ENCODE measurements around the gene SEC16A.

Gene SEC16A

DNA sequence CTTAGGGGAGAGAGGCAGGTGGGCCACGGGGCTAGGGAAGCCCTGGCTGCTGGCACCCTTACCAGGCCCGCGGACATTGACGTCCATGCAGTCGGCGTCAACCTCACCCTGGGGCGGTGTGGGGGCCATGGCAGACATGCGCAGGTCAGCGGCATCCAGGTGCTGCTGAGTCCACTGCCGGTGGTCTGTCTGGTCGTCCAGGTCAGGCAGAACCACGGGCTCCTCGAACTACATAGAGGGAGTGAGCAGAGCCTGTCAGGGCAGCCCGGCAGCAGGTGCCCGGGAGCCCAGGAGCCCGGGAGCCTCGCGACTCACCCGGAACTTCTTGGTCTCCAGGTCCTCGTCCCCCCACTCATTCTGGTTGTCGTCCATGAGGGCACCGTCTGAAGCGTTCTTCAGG, 18.8 kb upstream of the SEC16A start:
- H3K27me3 ChIP-seq (ENCODE audit: insufficient read depth, insufficient read length) = no peaks in the 10 kb centered on the region
- peaks cover 96% of the 10 kb centered on the region for H3K36me3 ChIP-seq (ENCODE audit: insufficient read depth, insufficient read length, low read length)
- H3K9me3 ChIP-seq (ENCODE audit: insufficient read depth, low read length) = no peaks in the 10 kb centered on the region
- no peak for TF ChIP-seq ZNF274 (IDR thresholded peaks at IDR 0.05; ENCODE audit: low read depth, low read length)
- TF ChIP-seq SUZ12 (IDR thresholded peaks at IDR 0.05; ENCODE audit: extremely low read depth, insufficient read depth, insufficient read length) = no peak
- TF ChIP-seq YY1 (IDR thresholded peaks at IDR 0.05; ENCODE audit: insufficient read depth, insufficient read length) = no peak
- DNase-seq (ENCODE audit: low read depth, low spot score) = no peak
- H3K4me3 ChIP-seq (ENCODE audit: insufficient read length, low read depth) = no peak overlapping the region
- no peak overlapping the region for H3K9ac ChIP-seq (ENCODE audit: insufficient read length, low read depth)
- peaks cover 2% of the 10 kb centered on the region for H3K4me1 ChIP-seq (ENCODE audit: insufficient read depth, insufficient read length)

DNA sequence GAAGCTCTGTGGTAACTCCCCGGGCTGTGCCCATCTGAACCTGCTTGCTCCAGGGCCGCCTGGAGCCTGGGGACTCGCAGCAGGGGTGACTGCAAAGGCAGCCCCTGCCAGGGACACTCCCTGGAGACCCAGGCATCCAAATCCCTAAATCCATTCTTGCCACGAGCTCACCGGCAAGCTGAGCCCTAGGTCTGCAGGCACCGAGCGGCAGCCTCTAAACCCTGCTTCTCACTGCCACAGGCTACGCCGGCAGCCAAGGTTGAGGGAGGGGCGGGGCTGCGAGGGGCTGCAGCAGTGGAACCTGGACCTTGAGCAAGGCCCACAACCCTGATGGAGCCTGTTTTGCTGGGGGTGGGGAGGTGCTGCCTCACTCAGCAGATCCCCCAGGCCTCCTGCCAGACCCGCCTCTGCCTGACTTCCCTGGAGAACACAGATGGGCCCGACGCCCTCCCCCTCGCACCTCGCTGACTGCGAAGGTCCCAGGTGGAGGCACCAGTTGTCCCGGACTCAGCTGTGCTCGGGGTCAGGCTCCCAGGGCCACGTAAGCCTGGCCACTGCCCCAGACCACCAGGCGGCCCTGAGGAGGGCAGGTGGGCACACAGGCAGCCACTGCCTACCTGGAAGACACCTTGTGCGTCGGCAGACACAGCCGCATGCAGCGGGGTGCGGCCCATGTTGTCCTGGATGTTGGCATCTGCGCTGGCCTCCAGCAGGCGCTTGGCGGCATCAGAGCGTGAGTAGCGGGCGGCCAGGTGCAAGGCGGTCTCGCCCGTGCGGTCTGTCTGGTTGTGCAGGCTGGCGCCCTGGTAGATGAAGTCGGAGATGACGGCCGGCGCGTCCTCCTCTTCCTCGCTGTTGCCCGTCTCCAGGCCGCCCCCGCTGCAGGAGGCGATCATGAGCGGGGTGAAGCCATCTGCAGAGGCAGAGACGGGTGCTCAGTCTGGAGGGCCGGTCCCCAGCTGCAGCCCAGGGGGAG, 17.4 kb upstream of the SEC16A start:
- peaks cover 2% of the 10 kb centered on the region for H3K4me1 ChIP-seq (ENCODE audit: insufficient read depth, insufficient read length)
- H3K36me3 ChIP-seq (ENCODE audit: insufficient read depth, insufficient read length, low read length) = peaks cover 93% of the 10 kb centered on the region

DNA sequence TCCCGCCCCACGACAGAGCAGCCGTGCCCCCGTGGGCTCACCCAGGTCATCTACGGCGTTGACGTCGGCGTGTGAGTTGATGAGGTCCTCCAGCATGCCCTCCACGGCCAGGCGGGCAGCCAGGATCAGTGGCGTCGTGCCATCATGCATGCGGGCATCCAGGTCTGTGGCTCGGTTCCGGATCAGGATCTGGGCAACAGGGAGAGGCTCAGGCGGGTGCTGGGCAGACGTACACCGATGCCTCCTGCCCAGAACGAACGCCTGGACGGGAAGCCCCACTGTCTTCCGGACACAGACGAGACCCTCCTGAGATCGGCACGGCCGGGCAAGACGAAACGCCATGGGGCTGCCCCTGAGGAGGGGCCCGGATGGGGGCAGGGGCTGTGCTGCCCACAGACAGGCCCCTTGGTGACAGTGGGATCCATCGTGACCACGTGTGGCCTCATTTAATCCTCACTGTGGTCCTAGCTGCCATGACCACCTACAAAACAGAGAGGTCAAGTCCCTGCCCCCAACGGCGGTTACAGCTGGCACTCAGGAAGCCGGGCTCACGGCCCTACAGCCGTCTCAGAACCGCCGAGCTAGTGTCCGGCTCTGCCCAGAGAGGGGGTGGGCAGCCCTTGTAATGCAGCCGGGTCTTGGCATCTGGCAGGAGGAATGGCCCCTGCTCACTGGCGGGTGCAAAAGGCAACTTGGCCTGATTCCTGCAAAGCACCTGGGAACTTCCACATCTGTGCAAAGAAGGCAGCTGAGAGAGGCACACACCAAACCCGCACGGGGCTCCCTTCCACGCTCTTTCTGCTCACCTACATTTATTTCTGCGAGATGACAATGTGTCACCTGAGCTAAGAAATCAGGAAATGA, 16.5 kb upstream of the SEC16A start:
- no peak for DNase-seq (ENCODE audit: low read depth, low spot score)
- no peaks in the 10 kb centered on the region for H3K9me3 ChIP-seq (ENCODE audit: insufficient read depth, low read length)
- H3K27me3 ChIP-seq (ENCODE audit: insufficient read depth, insufficient read length) = no peaks in the 10 kb centered on the region
- no peak for TF ChIP-seq SUZ12 (IDR thresholded peaks at IDR 0.05; ENCODE audit: extremely low read depth, insufficient read depth, insufficient read length)
- no peak for TF ChIP-seq ZNF274 (IDR thresholded peaks at IDR 0.05; ENCODE audit: low read depth, low read length)
- no peak for TF ChIP-seq YY1 (IDR thresholded peaks at IDR 0.05; ENCODE audit: insufficient read depth, insufficient read length)
- peaks cover 93% of the 10 kb centered on the region for H3K36me3 ChIP-seq (ENCODE audit: insufficient read depth, insufficient read length, low read length)
- no peak overlapping the region for H3K4me3 ChIP-seq (ENCODE audit: insufficient read length, low read depth)
- H3K9ac ChIP-seq (ENCODE audit: insufficient read length, low read depth) = no peak overlapping the region
- H3K4me1 ChIP-seq (ENCODE audit: insufficient read depth, insufficient read length) = peaks cover 2% of the 10 kb centered on the region

More for the DNA sequence above, 17.4 kb upstream of the SEC16A start:
- no peaks in the 10 kb centered on the region for H3K27me3 ChIP-seq (ENCODE audit: insufficient read depth, insufficient read length)
- H3K9ac ChIP-seq (ENCODE audit: insufficient read length, low read depth) = no peak overlapping the region
- H3K4me3 ChIP-seq (ENCODE audit: insufficient read length, low read depth) = no peak overlapping the region
- TF ChIP-seq ZNF274 (IDR thresholded peaks at IDR 0.05; ENCODE audit: low read depth, low read length) = no peak
- TF ChIP-seq SUZ12 (IDR thresholded peaks at IDR 0.05; ENCODE audit: extremely low read depth, insufficient read depth, insufficient read length) = no peak
- TF ChIP-seq YY1 (IDR thresholded peaks at IDR 0.05; ENCODE audit: insufficient read depth, insufficient read length) = no peak
- no peaks in the 10 kb centered on the region for H3K9me3 ChIP-seq (ENCODE audit: insufficient read depth, low read length)
- DNase-seq (ENCODE audit: low read depth, low spot score) = no peak

DNA sequence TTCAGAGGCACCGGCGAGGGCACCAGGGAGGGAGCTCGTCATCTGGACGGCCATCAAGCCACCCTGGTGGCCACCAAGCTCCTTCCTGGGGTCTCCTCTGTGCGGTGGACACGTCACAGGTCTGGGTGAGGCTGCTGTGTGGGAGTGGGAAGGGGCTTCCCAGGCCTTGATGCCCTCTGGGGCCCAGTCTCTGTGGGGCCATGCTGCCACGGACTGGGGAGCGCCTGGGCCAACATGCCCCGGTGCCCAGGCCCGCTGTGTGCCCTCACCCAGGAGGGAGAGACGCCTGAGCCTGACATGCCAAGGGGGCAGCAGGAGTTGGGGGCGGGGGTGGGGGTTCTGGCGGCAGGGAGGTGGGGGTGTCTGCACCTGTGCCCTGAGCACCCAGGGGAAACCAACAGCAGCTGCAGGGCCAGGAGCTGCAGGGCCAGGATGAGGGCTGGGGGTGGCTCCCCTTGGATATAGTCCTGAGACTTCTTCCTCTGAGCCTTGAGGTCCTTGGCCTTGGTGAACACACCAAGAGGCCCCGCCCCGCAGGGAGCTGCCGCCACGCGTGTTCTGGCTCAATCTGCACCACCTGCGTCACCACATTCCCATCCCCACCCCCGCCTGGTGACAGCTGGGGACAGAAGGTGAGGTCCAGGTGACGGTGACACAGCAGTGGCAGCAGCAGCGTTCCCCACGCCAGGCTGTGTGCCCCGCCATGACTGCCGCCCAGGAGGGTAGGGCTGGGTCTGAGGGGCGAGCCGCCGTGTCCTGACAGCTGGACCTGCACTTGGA, 15.3 kb upstream of the SEC16A start:
- TF ChIP-seq SUZ12 (IDR thresholded peaks at IDR 0.05; ENCODE audit: extremely low read depth, insufficient read depth, insufficient read length) = no peak
- TF ChIP-seq ZNF274 (IDR thresholded peaks at IDR 0.05; ENCODE audit: low read depth, low read length) = no peak
- TF ChIP-seq YY1 (IDR thresholded peaks at IDR 0.05; ENCODE audit: insufficient read depth, insufficient read length) = no peak
- Histone ChIP-seq H3K9me3 (ENCODE audit: insufficient read depth, low read length) (no peaks in the 10 kb centered on the region), H3K27me3 (ENCODE audit: insufficient read depth, insufficient read length) (no peaks in the 10 kb centered on the region), H3K36me3 (ENCODE audit: insufficient read depth, insufficient read length, low read length) (peaks cover 88% of the 10 kb centered on the region), H3K9ac (ENCODE audit: insufficient read length, low read depth) (no peak overlapping the region), H3K4me3 (ENCODE audit: insufficient read length, low read depth) (no peak overlapping the region), H3K4me1 (ENCODE audit: insufficient read depth, insufficient read length) (peaks cover 8% of the 10 kb centered on the region)
- DNase-seq (ENCODE audit: low read depth, low spot score) = no peak

DNA sequence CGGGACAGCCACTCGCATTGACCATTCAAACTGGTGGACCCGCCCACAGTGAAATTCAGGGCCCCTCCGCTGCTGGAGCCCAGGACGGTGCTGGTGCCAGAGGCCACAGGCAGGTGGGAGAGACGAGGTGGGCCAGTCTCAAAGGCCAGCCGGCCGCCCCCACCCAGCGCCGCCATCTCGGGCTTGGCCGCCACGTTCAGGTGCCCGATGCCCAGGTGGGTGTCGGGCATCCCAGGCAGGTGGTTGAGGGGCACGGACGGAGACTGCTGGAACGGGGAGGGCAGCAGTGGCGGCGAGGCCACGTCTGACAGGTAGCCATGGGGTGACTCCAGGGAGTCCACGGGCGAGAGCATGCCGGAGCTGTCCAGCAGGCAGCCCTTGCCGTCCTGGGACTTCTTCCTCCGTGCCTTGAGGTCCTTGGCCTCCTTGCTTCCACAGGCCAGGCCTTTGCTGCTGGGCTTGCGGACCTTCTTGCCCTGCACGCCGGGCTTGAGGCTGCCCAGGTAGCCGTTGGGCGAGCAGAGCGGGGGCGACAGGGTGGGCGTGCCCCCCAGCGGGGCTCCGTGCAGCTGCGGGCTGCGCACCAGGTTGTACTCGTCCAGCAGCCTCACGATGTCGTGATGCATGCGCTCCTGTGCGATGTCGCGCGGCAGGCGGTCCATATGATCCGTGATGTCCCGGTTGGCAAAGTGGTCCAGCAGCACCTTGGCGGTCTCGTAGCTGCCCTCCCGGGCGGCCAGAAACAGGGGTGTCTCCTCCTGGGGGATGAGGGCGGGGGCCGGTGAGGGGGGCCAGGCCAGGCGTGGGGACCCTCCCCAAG, 14.2 kb upstream of the SEC16A start:
- TF ChIP-seq SUZ12 (IDR thresholded peaks at IDR 0.05; ENCODE audit: extremely low read depth, insufficient read depth, insufficient read length) (no peak), YY1 (IDR thresholded peaks at IDR 0.05; ENCODE audit: insufficient read depth, insufficient read length) (no peak), ZNF274 (IDR thresholded peaks at IDR 0.05; ENCODE audit: low read depth, low read length) (no peak)
- Histone ChIP-seq H3K9ac (ENCODE audit: insufficient read length, low read depth) (no peak overlapping the region), H3K27me3 (ENCODE audit: insufficient read depth, insufficient read length) (no peaks in the 10 kb centered on the region), H3K4me3 (ENCODE audit: insufficient read length, low read depth) (no peak overlapping the region), H3K4me1 (ENCODE audit: insufficient read depth, insufficient read length) (peaks cover 10% of the 10 kb centered on the region), H3K36me3 (ENCODE audit: insufficient read depth, insufficient read length, low read length) (peaks cover 77% of the 10 kb centered on the region), H3K9me3 (ENCODE audit: insufficient read depth, low read length) (no peaks in the 10 kb centered on the region)
- no peak for DNase-seq (ENCODE audit: low read depth, low spot score)

DNA sequence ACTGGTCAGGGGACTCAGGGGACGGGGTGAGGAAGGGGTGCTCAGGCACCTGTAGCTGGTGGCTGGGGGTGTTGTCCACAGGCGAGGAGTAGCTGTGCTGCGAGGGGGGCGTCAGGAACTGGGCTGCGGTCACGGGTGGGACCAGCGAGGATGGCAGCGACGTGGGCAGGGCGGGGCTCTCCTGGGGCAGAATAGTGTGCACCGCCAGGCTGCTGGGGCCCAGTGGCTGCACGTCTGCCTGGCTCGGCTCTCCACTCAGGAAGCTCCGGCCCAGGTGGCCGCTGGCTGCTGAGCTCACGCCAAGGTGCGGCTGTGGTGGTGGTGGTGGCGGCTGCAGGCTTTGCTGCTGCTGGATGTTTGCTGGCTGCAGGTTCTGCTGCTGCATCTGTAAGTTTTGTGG, 13.3 kb upstream of the SEC16A start:
- peaks cover 10% of the 10 kb centered on the region for H3K4me1 ChIP-seq (ENCODE audit: insufficient read depth, insufficient read length)
- H3K27me3 ChIP-seq (ENCODE audit: insufficient read depth, insufficient read length) = no peaks in the 10 kb centered on the region
- H3K9me3 ChIP-seq (ENCODE audit: insufficient read depth, low read length) = no peaks in the 10 kb centered on the region
- no peak overlapping the region for H3K4me3 ChIP-seq (ENCODE audit: insufficient read length, low read depth)
- no peak for DNase-seq (ENCODE audit: low read depth, low spot score)
- no peak overlapping the region for H3K9ac ChIP-seq (ENCODE audit: insufficient read length, low read depth)
- no peak for TF ChIP-seq SUZ12 (IDR thresholded peaks at IDR 0.05; ENCODE audit: extremely low read depth, insufficient read depth, insufficient read length)
- TF ChIP-seq ZNF274 (IDR thresholded peaks at IDR 0.05; ENCODE audit: low read depth, low read length) = no peak
- no peak for TF ChIP-seq YY1 (IDR thresholded peaks at IDR 0.05; ENCODE audit: insufficient read depth, insufficient read length)
- peaks cover 69% of the 10 kb centered on the region for H3K36me3 ChIP-seq (ENCODE audit: insufficient read depth, insufficient read length, low read length)
